ENCODE measurements around the gene CBLC.

DNA sequence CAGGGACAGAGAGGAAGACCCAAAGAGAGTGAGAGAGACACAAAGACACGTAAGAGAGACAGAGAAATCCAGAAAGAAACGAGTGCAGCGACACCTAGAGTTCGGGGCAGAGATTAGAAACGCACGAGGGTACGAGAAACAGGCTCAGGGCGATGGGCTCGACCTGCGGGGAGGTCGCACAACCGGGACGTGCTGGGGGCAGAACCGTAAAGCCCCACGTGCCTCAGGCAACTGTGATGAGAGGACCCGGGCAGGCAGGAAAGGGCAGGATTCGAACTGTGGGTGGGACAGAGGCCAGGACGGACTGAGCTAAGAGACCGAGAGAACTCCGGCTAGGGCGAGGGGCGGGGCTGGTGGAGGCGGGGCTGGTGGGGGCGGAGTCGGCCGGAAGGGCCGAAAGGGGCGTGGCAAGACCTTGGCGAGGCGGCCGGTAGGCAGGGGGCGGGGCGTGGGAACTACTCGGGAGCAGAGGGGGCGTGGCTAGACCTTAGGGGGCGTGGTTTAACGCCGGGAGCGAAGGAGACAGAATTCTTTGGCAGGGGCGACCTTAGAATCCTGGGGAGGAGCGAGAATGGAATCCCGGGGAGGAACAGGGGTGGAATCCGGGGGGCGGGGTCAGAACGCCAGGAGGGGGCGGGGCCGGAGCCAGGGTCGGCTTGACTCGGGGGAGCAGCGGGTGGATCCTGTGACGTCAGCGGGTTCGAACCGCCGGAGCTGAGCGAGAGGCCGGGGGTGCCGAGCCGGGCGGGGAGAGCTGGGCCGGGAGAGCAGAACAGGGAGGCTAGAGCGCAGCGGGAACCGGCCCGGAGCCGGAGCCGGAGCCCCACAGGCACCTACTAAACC is 68.1 kb downstream of the CBLC start, which contains the start of gene NECTIN2:
- peak; percentile 59 for TF ChIP-seq CTCF (IDR thresholded peaks at IDR 0.05; ENCODE audit: insufficient read depth, low read length, poor library complexity, severe bottlenecking)
- TF ChIP-seq EZH2phosphoT487 (conservative IDR thresholded peaks at IDR 0.05; ENCODE audit: low read length) = no peak

Measured in SU-DHL-6 (cell line).